Lung (tissue), 12 donors: ENCODE data around the gene EDAR. TPM values are rescaled to one million over a fixed set of nuclear protein-coding genes. Genes with fewer than 3 reads are reported as not detected.
A peak's percentile ranks its signal among the peaks of the same experiment; 100 is the strongest.

Experiments used
- ATAC-seq: fragments of 200-7000 bp; cut with Tn5 transposase; one replicate; pipeline ENCODE4 v1.9.1; 2020; ENCODE audit warnings: moderate number of reproducible peaks; ENCODE audit not compliant: insufficient read depth, low FRiP score
- DNase-seq, 3 donors: peaks; one replicate each; pipeline ENCODE4 v3.0.0-alpha.2; 2013 to 2017
- H3K27ac ChIP-seq, 2 donors: one replicate each; pipeline ENCODE4 v1.5.1; 2013; ENCODE audit warnings: mild to moderate bottlenecking in 2 of 2, moderate library complexity in 2 of 2, control low read depth in 1 of 2, inconsistent platforms in 1 of 2, low read depth in 1 of 2, low read length in 1 of 2
- H3K27me3 ChIP-seq, 3 donors: one replicate each; pipeline ENCODE4 v1.5.1; 2013; ENCODE audit warnings: low read length in 2 of 3; ENCODE audit not compliant: control insufficient read depth in 3 of 3, insufficient read depth in 3 of 3
- H3K36me3 ChIP-seq, 4 donors: one replicate each; pipeline ENCODE4 v1.5.1; 2013; ENCODE audit warnings: low read length in 4 of 4, mild to moderate bottlenecking in 1 of 4, moderate library complexity in 1 of 4; ENCODE audit not compliant: control insufficient read depth in 4 of 4, insufficient read depth in 4 of 4
- H3K4me1 ChIP-seq, 5 donors: one replicate each; pipeline ENCODE4 v1.5.1; 2013; ENCODE audit warnings: low read length in 5 of 5, mild to moderate bottlenecking in 2 of 5, moderate library complexity in 1 of 5; ENCODE audit not compliant: control insufficient read depth in 5 of 5, insufficient read depth in 5 of 5
- H3K4me3 ChIP-seq: one replicate; pipeline ENCODE4 v1.5.1; 2013; ENCODE audit warnings: mild to moderate bottlenecking, control low read depth, moderate library complexity
- H3K9ac ChIP-seq, 2 donors: one replicate each; pipeline ENCODE4 v1.5.1; 2013; ENCODE audit warnings: low read length in 2 of 2, control low read depth in 1 of 2; ENCODE audit not compliant: insufficient read depth in 1 of 2
- H3K9me3 ChIP-seq, 4 donors: one replicate each; pipeline ENCODE4 v1.5.1; 2013; ENCODE audit warnings: low read length in 3 of 4, mild to moderate bottlenecking in 1 of 4, moderate library complexity in 1 of 4; ENCODE audit not compliant: control insufficient read depth in 4 of 4, insufficient read depth in 3 of 4
- WGBS, 2 donors: extraction: QIAGEN DNeasy Blood & Tissue Kit; methylation state at CpG; one replicate each; pipeline ENCODE4 v1.1.7; 2013; 5-methylcytosine and 5-hydroxymethylcytosine counted together
- polyA plus RNA-seq, 2 donors: library from polyadenylated mRNA; stranded (reverse); fragments of 200-250 nt; gene quantifications; one replicate each; pipeline ENCODE4 v1.2.1, GENCODE V29; 2013
- total RNA-seq, 2 donors: library from RNA; depleted of rRNA in 1 of 2; stranded (reverse); fragments of >200 nt in 1 of 2; gene quantifications; one replicate each; pipeline ENCODE4 v1.2.1, GENCODE V29; 2014 to 2021
- TF ChIP-seq, protein P1 (sequence below): IDR thresholded peaks from 2 replicates; pipeline ENCODE4 v1.5.1; 2012; ENCODE audit warnings: mild to moderate bottlenecking; ENCODE audit errors: control extremely low read depth, extremely low read depth
- donor health status: control.
- donor health status: control.
- donor health status: Bipolar disorder and iron deficiency.
- donor health status: healthy.
- donor health status: DM: yes; HTN: yes; CAD: no.

Gene EDAR
- total and polyA plus RNA-seq, 4 donors: 0.02 to 0.37 (median 0.10) TPM; not detected in 1

DNA sequence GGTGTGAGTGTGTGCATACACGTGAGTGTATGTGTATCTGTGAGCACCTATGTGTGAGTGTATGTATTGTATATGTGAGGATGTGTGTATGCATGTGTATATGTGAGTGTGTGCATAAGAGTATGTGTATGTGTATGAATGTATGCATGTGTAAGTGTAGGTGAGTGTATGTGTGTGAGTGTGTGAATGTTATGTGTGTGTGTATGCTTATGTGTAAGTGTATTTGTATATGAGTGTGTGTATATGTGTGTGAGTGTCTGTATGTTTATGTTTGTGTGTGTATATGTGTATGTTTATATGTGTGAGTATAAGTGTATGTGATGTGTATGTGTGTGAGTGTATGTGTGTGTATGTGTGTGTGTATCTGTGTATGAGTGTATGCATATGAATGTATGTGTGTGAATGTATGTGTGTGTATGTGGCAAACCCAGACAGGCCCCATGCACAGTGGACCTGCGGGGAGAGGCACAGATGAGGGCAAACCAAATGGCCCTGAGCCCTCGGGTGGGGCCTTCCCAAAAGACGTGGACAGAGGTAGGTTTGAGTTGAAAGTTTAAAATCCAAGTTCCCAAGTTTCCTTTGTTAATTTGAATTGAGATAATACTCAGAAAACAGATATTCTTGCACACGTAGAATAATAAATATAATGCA is 51.5 kb downstream of the EDAR start:
- no peak for DNase-seq
- H3K4me1 ChIP-seq: peaks cover 0 to 61% (median 26%) of the 10 kb centered on the region in 5 donors
- ATAC-seq: no peak
- H3K9me3 ChIP-seq: no peaks in the 10 kb centered on the region
- H3K36me3 ChIP-seq: no peaks in the 10 kb centered on the region
- H3K27ac ChIP-seq: no peak overlapping the region
- TF ChIP-seq, protein P1, sequence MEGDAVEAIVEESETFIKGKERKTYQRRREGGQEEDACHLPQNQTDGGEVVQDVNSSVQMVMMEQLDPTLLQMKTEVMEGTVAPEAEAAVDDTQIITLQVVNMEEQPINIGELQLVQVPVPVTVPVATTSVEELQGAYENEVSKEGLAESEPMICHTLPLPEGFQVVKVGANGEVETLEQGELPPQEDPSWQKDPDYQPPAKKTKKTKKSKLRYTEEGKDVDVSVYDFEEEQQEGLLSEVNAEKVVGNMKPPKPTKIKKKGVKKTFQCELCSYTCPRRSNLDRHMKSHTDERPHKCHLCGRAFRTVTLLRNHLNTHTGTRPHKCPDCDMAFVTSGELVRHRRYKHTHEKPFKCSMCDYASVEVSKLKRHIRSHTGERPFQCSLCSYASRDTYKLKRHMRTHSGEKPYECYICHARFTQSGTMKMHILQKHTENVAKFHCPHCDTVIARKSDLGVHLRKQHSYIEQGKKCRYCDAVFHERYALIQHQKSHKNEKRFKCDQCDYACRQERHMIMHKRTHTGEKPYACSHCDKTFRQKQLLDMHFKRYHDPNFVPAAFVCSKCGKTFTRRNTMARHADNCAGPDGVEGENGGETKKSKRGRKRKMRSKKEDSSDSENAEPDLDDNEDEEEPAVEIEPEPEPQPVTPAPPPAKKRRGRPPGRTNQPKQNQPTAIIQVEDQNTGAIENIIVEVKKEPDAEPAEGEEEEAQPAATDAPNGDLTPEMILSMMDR: no peak
- H3K4me3 ChIP-seq: no peak overlapping the region
- no peak overlapping the region for H3K9ac ChIP-seq
- no peaks in the 10 kb centered on the region for H3K27me3 ChIP-seq
- WGBS, 2 donors: 89 to 94% methylated on average over 5 of the region's 5 CpGs

DNA sequence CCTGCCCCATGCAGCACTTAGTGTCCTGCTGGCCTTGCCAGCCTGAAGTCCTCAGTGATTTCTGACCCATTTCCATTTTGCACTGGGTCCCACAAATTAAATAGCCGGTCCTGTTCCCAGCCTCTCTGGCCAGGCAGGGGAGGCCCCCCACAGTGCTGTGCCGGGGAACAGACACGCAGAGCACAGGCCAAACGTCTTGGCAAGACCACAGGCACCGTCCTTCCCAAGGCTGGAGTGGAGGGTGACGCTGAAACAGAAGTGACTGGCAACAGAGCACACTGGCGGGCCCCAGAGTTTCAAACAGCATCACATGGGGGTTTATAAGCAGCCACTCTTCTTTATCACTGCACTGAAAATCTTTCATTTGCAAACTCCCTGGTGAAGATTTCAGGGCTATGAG is 52.2 kb downstream of the EDAR start:
- no peak for ATAC-seq

DNA sequence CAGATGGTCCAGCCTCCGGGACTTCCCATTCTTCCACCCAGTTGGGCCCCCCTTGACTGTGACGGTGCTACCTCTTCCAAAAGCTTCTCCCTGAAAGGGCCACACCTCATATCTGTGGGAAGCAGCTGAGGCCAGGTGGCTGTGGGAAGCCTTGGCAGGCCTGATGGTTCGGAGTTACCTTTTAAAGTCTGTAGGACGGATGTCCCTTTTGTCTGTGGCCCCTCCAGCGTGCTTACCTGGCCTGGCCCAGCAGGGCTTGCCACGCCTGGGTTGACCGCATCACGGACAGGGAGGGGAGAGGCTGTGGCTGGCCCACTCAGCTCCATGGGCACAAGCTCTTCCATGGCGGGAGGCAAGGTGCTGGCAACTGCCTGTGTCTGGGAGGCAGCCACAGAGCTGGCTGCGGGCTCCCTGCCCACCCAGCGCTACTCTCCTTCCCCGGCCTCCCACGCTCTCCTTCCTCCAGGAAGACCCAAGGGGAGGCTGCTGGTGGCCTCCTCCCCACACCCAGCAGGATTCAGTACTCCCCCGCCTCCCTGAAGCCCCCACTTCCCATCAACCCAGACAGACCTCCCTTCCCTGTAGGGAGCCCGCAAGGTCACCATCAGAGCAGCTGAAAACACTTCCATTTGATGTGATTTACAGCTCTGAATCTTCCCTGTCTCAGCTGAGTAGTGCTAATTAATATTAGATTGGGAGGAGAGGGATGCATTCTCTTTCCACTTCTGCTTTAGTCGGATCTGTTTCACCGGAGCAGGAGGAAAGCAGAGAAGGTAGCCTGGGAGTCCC is 52.8 kb downstream of the EDAR start:
- Histone ChIP-seq H3K9me3 (no peaks in the 10 kb centered on the region), H3K36me3 (no peaks in the 10 kb centered on the region), H3K4me3 (no peak overlapping the region), H3K4me1 (peaks cover 0 to 58% (median 26%) of the 10 kb centered on the region in 5 donors), H3K27ac (no peak overlapping the region), H3K9ac (no peak overlapping the region), H3K27me3 (no peaks in the 10 kb centered on the region)
- TF ChIP-seq, protein P1: no peak
- DNase-seq (no peak), ATAC-seq (no peak)
- WGBS, 2 donors: 90 to 93% methylated on average over 16 to 17 of the region's 17 CpGs

More for the DNA sequence above, 52.2 kb downstream of the EDAR start:
- Histone ChIP-seq H3K27me3 (no peaks in the 10 kb centered on the region), H3K9ac (no peak overlapping the region), H3K4me3 (no peak overlapping the region), H3K36me3 (no peaks in the 10 kb centered on the region), H3K4me1 (peaks cover 0 to 59% (median 26%) of the 10 kb centered on the region in 5 donors), H3K27ac (no peak overlapping the region), H3K9me3 (no peaks in the 10 kb centered on the region)
- DNase-seq: peak; percentile 80 to 87 (median 86)
- WGBS, 2 donors: 79 to 89% methylated on average over 7 of the region's 7 CpGs
- TF ChIP-seq, protein P1: no peak
